T-helper 1 cell treated with Interleukin-12 subunit alpha and Interleukin-12 subunit beta and Interleukin-4 antibody, amounts not matched to agents 30 μg/mL and 1 μg/mL, for 36 hours (primary cell): ENCODE measurements around the gene TYMS.
A peak's percentile ranks its signal among the peaks of the same experiment; 100 is the strongest.
"Not testable (repeated sequence)": the region's sequence is repeated elsewhere in the genome, so short reads cannot be mapped to it uniquely, and the experiment has no call there.

Experiments used
- H3K27ac Mint-ChIP-seq: one replicate; pipeline ENCODE4 v1.8.0; 2021; ENCODE audit warnings: mild to moderate bottlenecking, mixed read lengths
- H3K27me3 Mint-ChIP-seq: one replicate; pipeline ENCODE4 v1.8.0; 2021; ENCODE audit warnings: low read depth, mixed read lengths
- H3K36me3 Mint-ChIP-seq: one replicate; pipeline ENCODE4 v1.8.0; 2021; ENCODE audit warnings: low read depth, mixed read lengths
- H3K4me1 Mint-ChIP-seq: one replicate; pipeline ENCODE4 v1.8.0; 2021; ENCODE audit warnings: low read depth, mixed read lengths
- H3K4me3 Mint-ChIP-seq: one replicate; pipeline ENCODE4 v1.8.0; 2021; ENCODE audit warnings: mild to moderate bottlenecking, moderate library complexity, mixed read lengths
- H3K9me3 Mint-ChIP-seq: one replicate; pipeline ENCODE4 v1.8.0; 2021; ENCODE audit warnings: mixed read lengths

Gene TYMS

GRCh38 chr18:678482-679182 lies 21.2 kb downstream of the TYMS start:
- Mint-ChIP-seq H3K9me3 (no peaks in the 10 kb centered on the region), H3K4me3 (no peak overlapping the region), H3K27me3 (no peaks in the 10 kb centered on the region), H3K27ac (no peak overlapping the region), H3K4me1 (peaks cover 25% of the 10 kb centered on the region), H3K36me3 (peaks cover 41% of the 10 kb centered on the region)

DNA sequence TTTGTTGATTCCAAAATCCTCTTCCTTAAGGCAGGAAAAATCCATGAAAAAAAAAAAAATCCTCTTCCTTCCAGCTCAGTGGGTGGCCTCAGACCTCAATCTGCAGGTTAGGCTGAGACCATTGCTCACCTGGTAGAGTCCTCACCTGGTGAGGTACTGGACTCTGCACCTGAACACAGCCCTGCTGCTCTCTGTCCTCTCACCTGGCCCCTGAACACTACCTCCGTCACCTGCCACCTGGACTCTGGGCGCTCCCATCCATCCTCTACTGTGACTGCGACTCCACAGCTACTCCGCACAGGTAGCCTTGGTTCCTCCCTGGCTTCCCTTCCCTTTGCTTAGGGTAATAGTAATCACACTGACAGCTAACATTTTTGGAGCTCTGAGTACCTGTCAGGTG lies 22.1 kb downstream of the TYMS start:
- Mint-ChIP-seq H3K9me3 (no peaks in the 10 kb centered on the region), H3K27ac (peak overlapping the region; percentile 47), H3K4me1 (peaks cover 25% of the 10 kb centered on the region), H3K36me3 (peaks cover 39% of the 10 kb centered on the region), H3K27me3 (no peaks in the 10 kb centered on the region), H3K4me3 (no peak overlapping the region)

GRCh38 chr18:680392-680791 lies 22.9 kb downstream of the TYMS start:
- H3K27ac Mint-ChIP-seq, result peak overlapping the region; percentile 74
- peaks cover 25% of the 10 kb centered on the region for H3K4me1 Mint-ChIP-seq
- peaks cover 36% of the 10 kb centered on the region for H3K36me3 Mint-ChIP-seq
- no peaks in the 10 kb centered on the region for H3K27me3 Mint-ChIP-seq
- H3K4me3 Mint-ChIP-seq, result no peak overlapping the region
- H3K9me3 Mint-ChIP-seq, result no peaks in the 10 kb centered on the region

GRCh38 chr18:681985-682384 lies 24.5 kb downstream of the TYMS start:
- Mint-ChIP-seq H3K27ac (peak overlapping the region; percentile 98), H3K36me3 (peaks cover 37% of the 10 kb centered on the region), H3K4me1 (peaks cover 22% of the 10 kb centered on the region), H3K9me3 (no peaks in the 10 kb centered on the region), H3K4me3 (peak overlapping the region; percentile 44), H3K27me3 (no peaks in the 10 kb centered on the region)

- peak overlapping the region; percentile 98 for H3K27ac Mint-ChIP-seq
- H3K4me1 Mint-ChIP-seq, result peaks cover 20% of the 10 kb centered on the region
Measured at GRCh38 chr18:682416-682815, 25.0 kb downstream of the TYMS start.

DNA sequence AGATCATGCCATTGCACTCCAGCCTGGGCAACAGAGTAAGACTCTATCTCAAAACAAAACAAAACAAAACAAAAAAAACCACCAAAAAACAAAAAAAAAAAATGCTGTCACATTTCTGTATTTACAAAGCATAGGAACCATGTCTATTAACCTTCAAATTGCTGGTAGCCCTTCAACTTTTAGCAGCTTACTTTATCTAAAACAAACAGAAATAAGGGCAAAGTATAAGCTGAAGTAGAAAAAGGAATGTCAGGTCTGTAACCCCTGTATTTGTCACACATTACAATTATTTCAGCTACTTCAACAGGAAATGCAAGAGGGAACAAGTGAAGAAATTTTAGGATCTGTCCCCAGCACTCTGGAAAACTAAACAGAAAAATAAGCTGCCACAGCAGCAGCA lies 25.4 kb downstream of the TYMS start:
- no peak overlapping the region for H3K4me3 Mint-ChIP-seq
- peak overlapping the region; percentile 71 for H3K27ac Mint-ChIP-seq
- H3K9me3 Mint-ChIP-seq, result no peaks in the 10 kb centered on the region
- H3K27me3 Mint-ChIP-seq, result no peaks in the 10 kb centered on the region
- H3K4me1 Mint-ChIP-seq, result peaks cover 20% of the 10 kb centered on the region
- H3K36me3 Mint-ChIP-seq, result peaks cover 38% of the 10 kb centered on the region

More at GRCh38 chr18:682416-682815, 25.0 kb downstream of the TYMS start:
- not testable (repeated sequence) for H3K27me3 Mint-ChIP-seq, H3K9me3 Mint-ChIP-seq, H3K4me3 Mint-ChIP-seq
- peaks cover 38% of the 10 kb centered on the region for H3K36me3 Mint-ChIP-seq

DNA sequence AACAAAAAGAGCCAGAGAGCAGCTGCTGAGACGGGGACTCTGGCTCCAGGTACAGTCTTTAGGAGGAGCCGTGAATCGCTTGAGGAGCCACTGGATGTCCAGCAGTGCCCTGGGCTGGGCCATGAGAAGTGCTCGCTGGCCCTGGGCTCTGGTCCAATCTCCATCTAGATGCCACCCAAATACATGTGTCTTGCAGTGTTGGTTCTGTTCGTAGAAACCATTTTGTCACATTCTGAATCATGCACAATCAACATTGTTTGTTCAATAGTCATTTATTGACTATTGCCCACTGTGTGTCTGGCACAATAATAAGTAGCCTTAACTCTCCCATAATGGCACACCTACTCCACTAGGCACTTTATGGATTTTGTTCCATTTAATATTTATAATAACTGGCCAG lies 26.1 kb downstream of the TYMS start:
- Mint-ChIP-seq H3K36me3 (peaks cover 34% of the 10 kb centered on the region), H3K4me1 (peaks cover 20% of the 10 kb centered on the region), H3K27ac (no peak overlapping the region), H3K9me3 (no peaks in the 10 kb centered on the region), H3K4me3 (no peak overlapping the region), H3K27me3 (no peaks in the 10 kb centered on the region)

DNA sequence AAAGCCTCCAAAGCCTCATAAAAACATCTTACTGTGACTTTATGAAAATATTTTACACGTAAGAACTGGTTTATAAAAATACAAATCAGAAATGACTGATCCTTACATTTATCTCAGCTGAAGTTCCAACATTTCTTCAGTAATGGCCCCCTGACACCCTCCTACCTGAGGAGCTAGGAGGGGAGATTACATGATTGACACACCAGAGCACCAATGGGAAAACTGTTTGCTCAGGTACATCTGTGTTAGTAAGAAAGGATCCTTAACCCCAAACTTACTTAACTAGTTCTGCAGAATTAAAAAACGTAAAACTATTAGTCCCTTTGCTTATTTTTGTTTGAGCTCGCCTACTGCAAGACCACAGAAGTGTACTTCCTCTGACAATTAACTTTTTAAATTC lies 28.0 kb downstream of the TYMS start:
- peaks cover 33% of the 10 kb centered on the region for H3K36me3 Mint-ChIP-seq

DNA sequence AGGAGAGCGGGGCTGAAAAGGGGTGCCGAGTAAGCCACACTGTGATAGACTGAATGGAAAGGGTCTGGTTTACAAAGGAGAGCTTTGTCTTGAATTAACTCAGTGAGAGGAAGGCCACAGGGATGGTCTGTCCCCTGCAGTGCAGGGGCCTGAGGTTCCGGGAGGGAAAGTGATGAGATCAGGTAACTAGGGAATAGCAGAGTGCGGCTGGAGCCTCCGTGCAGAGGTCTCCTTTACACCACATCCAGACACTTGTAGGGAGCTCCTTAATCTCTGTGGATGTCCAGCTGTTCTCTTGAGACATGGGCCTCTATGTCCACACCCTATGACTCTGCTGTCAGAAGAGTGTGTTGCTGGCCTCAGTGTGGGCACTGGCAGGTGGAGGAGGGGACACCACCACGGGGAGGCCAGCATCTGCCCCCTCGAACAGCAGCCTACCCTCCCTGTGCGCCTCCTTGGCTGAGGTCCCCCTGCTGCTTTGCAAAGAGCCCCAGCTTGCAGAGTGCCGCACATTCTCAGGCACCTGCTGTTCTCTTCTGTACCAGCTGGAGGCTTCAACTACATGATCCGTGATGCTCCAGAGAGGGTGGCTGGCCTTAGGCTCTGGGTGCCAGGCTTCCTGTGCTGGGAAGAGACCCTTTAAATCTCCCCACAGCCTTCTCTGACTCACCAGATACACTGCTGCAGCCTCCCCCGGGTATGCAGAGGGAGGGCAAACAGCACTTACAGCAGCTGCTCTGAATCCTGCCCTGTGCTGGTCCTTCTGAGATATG lies 29.1 kb downstream of the TYMS start:
- H3K4me3 Mint-ChIP-seq, result no peak overlapping the region
- no peaks in the 10 kb centered on the region for H3K9me3 Mint-ChIP-seq
- peaks cover 13% of the 10 kb centered on the region for H3K4me1 Mint-ChIP-seq
- H3K27me3 Mint-ChIP-seq, result no peaks in the 10 kb centered on the region
- H3K27ac Mint-ChIP-seq, result no peak overlapping the region
- peaks cover 29% of the 10 kb centered on the region for H3K36me3 Mint-ChIP-seq

More for the DNA sequence above, 28.0 kb downstream of the TYMS start:
- Mint-ChIP-seq H3K4me1 (peaks cover 18% of the 10 kb centered on the region), H3K27ac (no peak overlapping the region), H3K27me3 (no peaks in the 10 kb centered on the region), H3K4me3 (no peak overlapping the region), H3K9me3 (no peaks in the 10 kb centered on the region)

DNA sequence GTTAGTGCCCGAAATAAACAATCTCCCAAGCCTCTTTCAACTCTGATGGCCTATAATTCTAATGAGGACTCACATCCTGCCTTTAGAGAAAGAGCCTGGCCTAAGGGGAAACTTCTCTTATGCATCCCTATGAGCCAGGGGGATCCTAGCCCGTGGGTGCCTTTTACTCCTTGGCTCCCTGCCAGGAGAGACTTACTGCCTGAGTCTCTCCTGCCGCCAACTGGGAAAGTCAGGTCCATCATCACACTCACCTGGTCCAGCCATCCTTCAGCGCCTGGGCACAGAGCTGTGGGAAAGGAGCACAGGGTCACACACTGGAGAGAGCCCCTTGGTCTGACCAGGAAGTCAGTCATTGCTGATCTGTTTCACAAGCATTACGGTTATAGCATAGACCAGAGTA lies 30.9 kb downstream of the TYMS start:
- no peak overlapping the region for H3K27ac Mint-ChIP-seq

DNA sequence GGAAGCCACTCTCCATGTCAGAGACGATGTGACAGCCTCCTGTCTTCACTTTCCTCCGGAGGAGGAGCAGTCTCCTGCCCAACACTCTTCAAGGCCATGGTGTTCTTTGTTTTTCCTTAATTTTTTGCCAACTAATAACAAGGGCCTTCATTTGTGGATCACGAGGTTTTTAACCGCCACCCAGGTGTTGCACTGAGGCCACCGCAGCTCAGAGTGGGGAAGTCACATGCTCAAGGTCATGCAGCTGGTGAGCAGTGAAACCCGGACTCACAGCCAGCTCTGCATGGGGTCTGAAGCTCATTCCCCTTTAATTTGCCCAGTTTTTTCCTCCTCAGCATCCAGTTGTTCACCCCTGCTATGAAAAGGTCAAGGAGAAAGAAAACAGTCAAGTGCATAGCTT lies 35.4 kb downstream of the TYMS start:
- Mint-ChIP-seq H3K27me3 (no peaks in the 10 kb centered on the region), H3K9me3 (no peaks in the 10 kb centered on the region), H3K4me1 (peaks cover 9% of the 10 kb centered on the region), H3K4me3 (no peak overlapping the region), H3K27ac (no peak overlapping the region), H3K36me3 (peaks cover 26% of the 10 kb centered on the region)

More for the DNA sequence above, 30.9 kb downstream of the TYMS start:
- H3K4me1 Mint-ChIP-seq, result peaks cover 7% of the 10 kb centered on the region
- peaks cover 34% of the 10 kb centered on the region for H3K36me3 Mint-ChIP-seq
- no peaks in the 10 kb centered on the region for H3K27me3 Mint-ChIP-seq
- H3K4me3 Mint-ChIP-seq, result no peak overlapping the region
- H3K9me3 Mint-ChIP-seq, result no peaks in the 10 kb centered on the region

DNA sequence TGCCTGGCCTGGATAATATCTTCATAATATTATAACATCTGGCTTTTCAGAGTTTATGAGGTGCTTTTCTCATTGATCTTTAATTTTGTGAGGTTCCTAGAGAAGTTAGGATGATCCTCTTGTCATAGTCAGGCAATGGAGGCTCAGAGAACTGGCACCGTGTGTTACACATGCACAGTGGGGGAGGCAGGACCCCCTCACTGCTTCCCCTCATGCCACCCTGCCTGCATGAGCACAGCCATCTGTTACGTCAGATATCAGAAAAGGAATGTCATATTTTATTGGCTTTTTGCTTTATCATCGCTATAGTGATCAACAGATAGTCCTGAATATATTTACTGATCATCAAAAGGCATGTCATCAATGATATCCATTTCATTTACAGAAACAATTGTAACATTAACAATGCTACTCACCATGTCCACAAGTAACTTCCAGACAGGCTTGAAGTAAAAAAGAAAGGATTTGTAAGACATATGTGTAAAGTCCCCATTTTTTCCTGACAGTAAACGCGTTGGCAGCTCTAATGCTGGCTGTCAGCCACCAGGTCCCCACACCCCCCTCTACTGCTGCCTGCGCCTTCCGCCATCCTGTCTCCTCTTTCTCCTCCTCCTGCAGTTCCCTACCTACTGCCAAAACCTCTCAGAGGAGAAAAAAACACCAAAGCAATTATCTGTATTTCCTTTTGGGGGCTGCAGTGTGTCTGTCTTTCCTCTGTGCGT lies 36.2 kb downstream of the TYMS start:
- no peaks in the 10 kb centered on the region for H3K27me3 Mint-ChIP-seq
- peaks cover 9% of the 10 kb centered on the region for H3K4me1 Mint-ChIP-seq
- no peak overlapping the region for H3K4me3 Mint-ChIP-seq
- peaks cover 26% of the 10 kb centered on the region for H3K36me3 Mint-ChIP-seq
- H3K9me3 Mint-ChIP-seq, result no peaks in the 10 kb centered on the region
- H3K27ac Mint-ChIP-seq, result peak overlapping the region; percentile 45

DNA sequence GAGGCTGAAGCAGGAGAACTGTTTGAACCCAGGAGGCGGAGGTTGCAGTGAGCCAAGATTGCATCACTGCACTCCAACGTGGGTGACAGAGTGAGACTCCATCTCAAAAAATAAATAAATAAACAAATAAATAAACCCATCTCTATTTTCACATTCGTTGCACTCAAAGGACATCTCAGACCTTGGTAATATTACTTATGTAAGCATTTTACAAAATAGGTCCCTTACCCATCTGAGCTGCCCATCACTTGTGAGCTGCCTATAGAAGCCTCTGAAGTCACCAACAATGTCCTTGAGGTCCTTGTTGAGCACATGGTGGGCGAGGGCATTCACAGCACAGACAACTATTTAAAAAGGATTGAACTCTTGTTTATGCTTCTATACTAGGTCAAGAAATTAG lies 39.6 kb downstream of the TYMS start:
- peaks cover 9% of the 10 kb centered on the region for H3K4me1 Mint-ChIP-seq
- H3K27ac Mint-ChIP-seq, result no peak overlapping the region
- H3K36me3 Mint-ChIP-seq, result peaks cover 15% of the 10 kb centered on the region
- no peaks in the 10 kb centered on the region for H3K27me3 Mint-ChIP-seq
- H3K4me3 Mint-ChIP-seq, result no peak overlapping the region
- H3K9me3 Mint-ChIP-seq, result no peaks in the 10 kb centered on the region

- no peak overlapping the region for H3K4me3 Mint-ChIP-seq
- H3K9me3 Mint-ChIP-seq, result no peaks in the 10 kb centered on the region
- peaks cover 9% of the 10 kb centered on the region for H3K4me1 Mint-ChIP-seq
- no peaks in the 10 kb centered on the region for H3K27me3 Mint-ChIP-seq
- H3K27ac Mint-ChIP-seq, result no peak overlapping the region
- H3K36me3 Mint-ChIP-seq, result peaks cover 14% of the 10 kb centered on the region
Measured at GRCh38 chr18:697800-698199, 40.3 kb downstream of the TYMS start.
